Loucy (cell line): ENCODE data around the gene DTNB.

Experiments
- H2AFZ ChIP-seq: fragments of 200-600 bp; sonication (generic); 2 replicates; pipeline ENCODE4 v1.6.0; 2016; ENCODE audit warnings: antibody characterized with exemption, mild to moderate bottlenecking, low read length, moderate library complexity
- H3F3A ChIP-seq: fragments of 200-600 bp; 2 replicates; pipeline ENCODE4 v1.6.0; 2016; ENCODE audit warnings: antibody characterized with exemption, low read depth, mild to moderate bottlenecking
- H3K27me3 ChIP-seq: fragments of 200-600 bp; sonication (generic); 2 replicates; pipeline ENCODE4 v1.6.1; 2014; ENCODE audit warnings: low read length, mild to moderate bottlenecking; ENCODE audit not compliant: insufficient read depth, poor library complexity, severe bottlenecking
- H3K36me3 ChIP-seq: fragments of 200-600 bp; sonication (generic); 2 replicates; pipeline ENCODE4 v1.6.1; 2016; ENCODE audit warnings: low read length; ENCODE audit not compliant: insufficient read depth
- H3K4me1 ChIP-seq: fragments of 200-600 bp; sonication (generic); 2 replicates; pipeline ENCODE4 v1.5.1; 2014; ENCODE audit warnings: low read length, mild to moderate bottlenecking; ENCODE audit not compliant: insufficient read depth, poor library complexity, severe bottlenecking
- H3K4me2 ChIP-seq: fragments of 200-600 bp; sonication (generic); 2 replicates; pipeline ENCODE4 v1.6.0; 2014; ENCODE audit warnings: antibody characterized with exemption, low read length, low read depth, mild to moderate bottlenecking; ENCODE audit not compliant: poor library complexity, severe bottlenecking
- H3K4me3 ChIP-seq: fragments of 200-600 bp; sonication (generic); 2 replicates; pipeline ENCODE4 v1.5.1; 2014; ENCODE audit warnings: low read length, mild to moderate bottlenecking, mixed read lengths; ENCODE audit not compliant: poor library complexity, severe bottlenecking
- H3K79me2 ChIP-seq: fragments of 200-600 bp; sonication (generic); 2 replicates; pipeline ENCODE4 v1.6.1; 2014; ENCODE audit warnings: low read length; ENCODE audit not compliant: insufficient read depth
- H3K9ac ChIP-seq: fragments of 200-600 bp; sonication (generic); 2 replicates; pipeline ENCODE4 v1.6.0; 2014; ENCODE audit warnings: mild to moderate bottlenecking, low read depth, low read length, moderate library complexity; ENCODE audit not compliant: poor library complexity, severe bottlenecking
- H3K9me2 ChIP-seq: fragments of 200-600 bp; sonication (generic); replicated peaks from 2 replicates; pipeline ENCODE4 v1.6.1; 2016; ENCODE audit warnings: low read depth, low read length, mixed read lengths
- H3K9me3 ChIP-seq: fragments of 200-600 bp; sonication (generic); 2 replicates; pipeline ENCODE4 v1.6.1; 2014; ENCODE audit warnings: mild to moderate bottlenecking, antibody characterized with exemption, low read length, low read depth; ENCODE audit not compliant: insufficient read depth
- H4K20me1 ChIP-seq: fragments of 200-600 bp; sonication (generic); 2 replicates; pipeline ENCODE4 v1.6.0; 2014; ENCODE audit warnings: antibody characterized with exemption, low read length, mild to moderate bottlenecking; ENCODE audit not compliant: insufficient read depth, poor library complexity, severe bottlenecking
- EZH2phosphoT487 ChIP-seq: fragments of 200-600 bp; IDR thresholded peaks from 2 replicates; pipeline ENCODE4 v1.6.1; 2018; ENCODE audit warnings: antibody characterized with exemption, mild to moderate bottlenecking, moderate library complexity, borderline replicate concordance
- TF ChIP-seq, protein P1 (sequence below): fragments of 200-600 bp; sonication (generic); conservative IDR thresholded peaks from 2 replicates; pipeline ENCODE4 v1.5.1; 2014; ENCODE audit warnings: mild to moderate bottlenecking, antibody characterized with exemption, low read length

DTNB gene

DNA sequence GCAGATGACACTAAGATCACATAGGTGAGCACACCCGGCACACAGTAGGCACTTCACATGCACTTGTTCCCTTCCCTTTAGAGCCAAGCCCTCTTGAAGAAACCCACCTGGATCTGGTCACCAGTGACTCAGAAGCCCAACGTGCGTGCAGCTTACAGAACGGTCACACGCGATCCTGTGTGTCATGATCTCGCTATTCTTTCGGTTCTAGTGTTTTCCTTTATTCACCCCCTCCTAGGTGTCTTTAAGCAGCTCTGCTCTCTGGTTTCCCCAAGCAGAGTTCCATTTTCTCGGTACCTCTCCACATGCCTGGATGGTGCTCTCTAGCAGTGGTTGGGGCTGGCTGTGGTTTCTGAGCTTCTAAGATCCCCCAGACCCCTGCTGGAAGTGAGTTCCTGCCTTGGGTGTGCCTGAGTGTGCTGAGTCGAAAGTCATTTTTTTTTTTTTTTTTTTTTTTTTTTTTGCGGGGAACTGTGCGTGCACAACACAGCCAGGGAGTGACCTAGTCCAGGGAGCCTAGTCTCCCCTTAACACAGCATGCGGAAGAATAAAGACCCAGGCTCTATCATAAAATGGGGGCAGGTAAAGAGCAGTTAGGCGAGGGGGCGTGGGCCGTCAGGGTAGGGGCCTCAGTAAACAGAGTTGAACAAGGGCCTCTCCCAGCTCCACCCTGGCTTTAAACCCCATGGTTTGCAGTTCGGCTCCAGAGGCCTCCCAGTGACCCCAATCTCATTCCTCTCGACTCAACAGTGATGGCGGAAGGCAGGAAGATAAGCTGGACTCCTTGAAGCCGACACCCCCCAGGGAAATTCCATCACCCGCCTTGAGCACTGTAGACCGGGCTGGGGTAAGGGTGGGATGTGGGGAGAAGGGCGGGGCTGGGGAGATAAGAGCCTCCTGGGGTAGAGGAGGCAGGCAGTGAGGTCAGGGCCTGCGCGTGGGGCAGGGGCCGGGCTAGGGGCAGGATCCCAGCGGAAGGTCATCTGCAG is 301.8 kb downstream of the DTNB start:
- Histone ChIP-seq H3K9me2 (no peaks in the 10 kb centered on the region), H3K9ac (no peak overlapping the region), H3K9me3 (no peaks in the 10 kb centered on the region), H3K4me3 (no peak overlapping the region), H4K20me1 (no peaks in the 10 kb centered on the region), H3K36me3 (no peaks in the 10 kb centered on the region), H3K4me1 (peaks cover 6% of the 10 kb centered on the region), H3K27me3 (no peaks in the 10 kb centered on the region), H3K79me2 (no peaks in the 10 kb centered on the region), H3K4me2 (no peak overlapping the region), H2AFZ (no peak overlapping the region), H3F3A (no peaks in the 10 kb centered on the region)
- TF ChIP-seq, protein P1, sequence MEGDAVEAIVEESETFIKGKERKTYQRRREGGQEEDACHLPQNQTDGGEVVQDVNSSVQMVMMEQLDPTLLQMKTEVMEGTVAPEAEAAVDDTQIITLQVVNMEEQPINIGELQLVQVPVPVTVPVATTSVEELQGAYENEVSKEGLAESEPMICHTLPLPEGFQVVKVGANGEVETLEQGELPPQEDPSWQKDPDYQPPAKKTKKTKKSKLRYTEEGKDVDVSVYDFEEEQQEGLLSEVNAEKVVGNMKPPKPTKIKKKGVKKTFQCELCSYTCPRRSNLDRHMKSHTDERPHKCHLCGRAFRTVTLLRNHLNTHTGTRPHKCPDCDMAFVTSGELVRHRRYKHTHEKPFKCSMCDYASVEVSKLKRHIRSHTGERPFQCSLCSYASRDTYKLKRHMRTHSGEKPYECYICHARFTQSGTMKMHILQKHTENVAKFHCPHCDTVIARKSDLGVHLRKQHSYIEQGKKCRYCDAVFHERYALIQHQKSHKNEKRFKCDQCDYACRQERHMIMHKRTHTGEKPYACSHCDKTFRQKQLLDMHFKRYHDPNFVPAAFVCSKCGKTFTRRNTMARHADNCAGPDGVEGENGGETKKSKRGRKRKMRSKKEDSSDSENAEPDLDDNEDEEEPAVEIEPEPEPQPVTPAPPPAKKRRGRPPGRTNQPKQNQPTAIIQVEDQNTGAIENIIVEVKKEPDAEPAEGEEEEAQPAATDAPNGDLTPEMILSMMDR: no peak
- no peak for TF ChIP-seq EZH2phosphoT487

DNA sequence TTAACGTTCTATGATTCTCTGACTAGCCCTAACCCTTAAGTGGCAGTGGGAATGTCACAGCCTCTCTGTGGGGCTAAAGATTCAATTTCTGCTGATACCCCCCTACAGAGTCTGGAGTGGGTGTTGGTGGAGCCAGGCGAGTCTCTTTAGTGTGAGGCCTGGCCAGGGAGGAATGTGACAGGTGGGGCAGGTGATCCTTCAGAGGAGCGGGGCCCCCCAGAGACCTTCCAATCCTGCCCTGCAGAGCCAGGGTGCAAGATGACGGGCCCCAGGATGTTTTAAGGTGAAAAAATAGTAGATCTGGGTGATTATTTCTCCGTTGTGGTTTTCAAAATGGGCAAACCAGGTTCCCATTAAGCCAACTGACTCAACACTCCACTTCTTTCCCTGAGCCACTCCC is 303.5 kb downstream of the DTNB start:
- Histone ChIP-seq H3K79me2 (no peaks in the 10 kb centered on the region), H4K20me1 (no peaks in the 10 kb centered on the region), H3K36me3 (no peaks in the 10 kb centered on the region), H3K27me3 (no peaks in the 10 kb centered on the region), H3K9me2 (no peaks in the 10 kb centered on the region), H3K4me3 (no peak overlapping the region), H3K4me2 (no peak overlapping the region), H3K9ac (no peak overlapping the region), H2AFZ (no peak overlapping the region), H3K4me1 (no peaks in the 10 kb centered on the region), H3K9me3 (no peaks in the 10 kb centered on the region), H3F3A (no peaks in the 10 kb centered on the region)
- no peak for TF ChIP-seq EZH2phosphoT487
- TF ChIP-seq, protein P1: no peak

DNA sequence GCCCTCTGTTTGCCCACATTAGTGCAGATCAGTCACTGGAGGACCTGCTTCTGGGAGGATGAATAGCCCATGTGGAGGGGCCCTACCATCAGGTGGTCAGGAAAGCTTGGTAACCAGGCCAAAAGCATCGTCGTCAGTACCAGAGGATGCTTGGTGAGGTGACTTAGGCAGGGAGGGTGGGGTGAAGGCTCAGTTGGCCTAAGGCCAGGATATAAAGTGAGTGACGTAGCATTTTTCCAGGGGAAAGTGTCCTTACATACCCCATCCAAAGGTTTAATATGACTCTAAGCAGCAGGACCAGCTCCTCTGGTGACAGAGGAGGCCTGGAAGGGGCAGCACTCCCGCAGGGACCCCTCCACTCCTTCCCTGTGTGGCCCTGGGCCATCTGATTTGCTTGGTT is 303.9 kb downstream of the DTNB start:
- Histone ChIP-seq H3K4me1 (no peaks in the 10 kb centered on the region), H3K36me3 (no peaks in the 10 kb centered on the region)

More for the DNA sequence above, 303.9 kb downstream of the DTNB start:
- no peaks in the 10 kb centered on the region for H3K9me2 ChIP-seq
- no peak overlapping the region for H3K4me2 ChIP-seq
- H3K9ac ChIP-seq: no peak overlapping the region
- H2AFZ ChIP-seq: no peak overlapping the region
- H3K4me3 ChIP-seq: no peak overlapping the region
- no peaks in the 10 kb centered on the region for H3K79me2 ChIP-seq
- H3K9me3 ChIP-seq: no peaks in the 10 kb centered on the region
- no peaks in the 10 kb centered on the region for H4K20me1 ChIP-seq
- no peaks in the 10 kb centered on the region for H3F3A ChIP-seq
- TF ChIP-seq, protein P1: no peak
- TF ChIP-seq EZH2phosphoT487: no peak
- H3K27me3 ChIP-seq: no peaks in the 10 kb centered on the region
